Endometrium (tissue), 2 donors: Measurements from ENCODE around the gene VTCN1.
A peak's percentile ranks its signal among the peaks of the same experiment; 100 is the strongest.
"Not testable (repeated sequence)": the region's sequence is repeated elsewhere in the genome, so short reads cannot be mapped to it uniquely, and the experiment has no call there.

Experiments
- FAIRE-seq: peaks from 2 replicates; lab custom pipeline; 2012; peaks lifted over from hg19 to GRCh38; lab: Jason Lieb, UNC
- donor health status: control.
- donor health status: control.

The VTCN1 gene

DNA sequence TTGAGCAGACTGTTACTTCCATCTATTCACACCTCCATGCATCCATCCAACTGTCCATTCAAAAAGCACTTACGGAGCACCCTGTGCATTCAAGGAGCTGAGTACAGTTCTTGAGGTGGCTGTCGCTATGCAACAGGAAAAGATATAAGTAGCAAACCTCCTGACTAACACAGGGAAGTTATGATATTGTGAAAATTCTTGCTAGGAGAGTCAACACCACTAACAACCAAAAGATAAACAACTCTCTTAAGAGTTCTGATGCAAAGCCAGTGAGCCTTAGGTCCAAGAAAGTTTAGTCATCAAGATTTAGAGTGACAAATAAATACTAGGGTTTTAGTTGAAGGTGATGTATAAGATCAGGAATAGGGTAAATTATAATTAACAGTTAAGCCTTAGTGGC is 44.7 kb downstream of the VTCN1 start:
- no peak for FAIRE-seq

DNA sequence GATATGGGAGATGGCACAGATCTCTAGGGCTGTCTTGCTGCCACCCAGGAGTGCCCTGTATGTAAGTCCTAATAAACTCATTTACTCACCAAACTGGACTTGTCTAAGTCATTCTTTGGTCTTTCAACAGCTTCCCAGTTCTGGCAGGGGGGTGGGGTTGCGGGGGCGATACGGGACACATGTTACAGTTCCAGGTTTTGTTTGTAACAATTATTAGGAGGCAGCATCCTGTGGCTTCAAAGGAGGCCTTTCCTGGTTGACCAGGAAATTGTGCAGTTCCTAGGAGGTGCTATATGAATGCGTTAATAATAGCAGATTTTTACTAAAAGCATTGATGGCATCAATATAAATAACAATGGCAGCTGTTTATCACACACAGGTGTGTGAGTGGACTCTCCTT is 46.5 kb downstream of the VTCN1 start:
- FAIRE-seq, result no peak

DNA sequence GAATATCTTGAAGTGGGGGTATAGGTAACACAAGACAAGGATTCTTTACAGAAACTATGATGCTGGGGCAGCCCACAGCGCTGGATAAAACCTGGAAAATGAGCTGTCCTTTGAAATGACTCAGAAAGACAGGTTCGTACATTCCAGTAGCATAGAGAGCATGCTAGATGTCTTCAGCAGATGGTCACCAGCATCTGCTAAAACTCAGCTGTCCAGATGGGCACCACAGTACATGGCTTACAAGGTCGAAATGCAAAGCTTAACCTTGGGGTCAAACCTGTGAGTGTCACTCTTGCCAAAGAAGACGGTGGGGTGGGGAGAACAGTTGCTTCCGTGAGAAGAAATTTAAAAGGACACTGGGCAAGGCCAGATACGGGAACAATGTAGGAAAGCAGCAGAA is 47.9 kb downstream of the VTCN1 start:
- no peak for FAIRE-seq

DNA sequence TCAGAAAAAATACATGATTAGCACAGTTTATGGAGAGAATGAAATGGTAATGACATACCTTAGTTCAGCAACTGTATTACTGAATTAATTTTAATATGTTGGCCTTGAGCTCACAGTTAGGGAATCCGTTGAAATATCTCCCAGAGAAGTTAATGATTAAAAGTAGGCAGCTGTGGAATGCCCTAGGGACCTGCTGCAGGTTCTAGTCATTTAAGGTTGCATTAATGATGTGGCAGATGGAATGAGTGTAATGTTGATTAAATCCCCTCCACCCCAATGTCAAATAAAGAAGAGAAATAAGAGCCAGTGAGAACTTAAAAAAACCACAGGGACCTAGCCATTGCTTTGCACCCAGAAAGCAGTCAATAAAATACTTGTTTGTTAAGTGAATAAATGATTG is 48.8 kb downstream of the VTCN1 start:
- no peak for FAIRE-seq

DNA sequence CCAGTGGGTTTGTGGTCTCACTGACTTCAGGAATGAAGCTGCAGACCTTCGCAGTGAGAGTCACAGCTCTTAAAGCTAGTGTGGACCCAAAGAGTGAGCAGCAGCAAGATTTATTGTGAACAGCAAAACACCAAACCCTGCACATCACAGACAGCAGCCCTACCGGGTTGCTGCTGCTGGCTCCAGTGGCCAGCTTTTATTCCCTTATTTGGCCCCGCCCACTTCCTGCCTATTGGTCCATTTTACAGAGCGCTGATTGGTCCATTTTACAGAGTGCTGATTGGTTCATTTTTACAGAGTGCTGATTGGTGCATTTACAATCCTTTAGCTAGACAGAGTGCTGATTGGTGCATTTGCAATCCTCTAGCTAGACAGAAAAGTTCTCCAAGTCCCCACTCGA is 59.4 kb downstream of the VTCN1 start:
- FAIRE-seq, result not testable (repeated sequence)

DNA sequence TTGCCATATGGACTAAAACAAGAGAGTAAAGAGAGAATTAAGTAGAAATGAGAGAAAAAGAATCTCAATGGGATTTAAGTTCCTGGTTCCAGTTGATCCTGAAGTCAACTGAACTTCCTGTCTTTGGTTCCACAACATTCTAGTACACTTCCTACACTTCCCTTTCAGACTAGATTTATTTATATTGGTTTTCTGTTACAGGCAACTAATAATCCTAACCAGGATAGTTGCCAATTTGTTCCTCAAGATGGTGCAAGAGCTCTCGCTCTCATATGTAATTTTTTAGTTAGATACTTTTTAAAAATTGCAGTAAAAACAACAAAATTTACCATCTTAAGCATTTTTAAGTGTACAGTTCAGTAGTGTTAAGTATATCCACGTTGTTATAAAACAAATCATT is 60.4 kb downstream of the VTCN1 start:
- FAIRE-seq, result no peak

DNA sequence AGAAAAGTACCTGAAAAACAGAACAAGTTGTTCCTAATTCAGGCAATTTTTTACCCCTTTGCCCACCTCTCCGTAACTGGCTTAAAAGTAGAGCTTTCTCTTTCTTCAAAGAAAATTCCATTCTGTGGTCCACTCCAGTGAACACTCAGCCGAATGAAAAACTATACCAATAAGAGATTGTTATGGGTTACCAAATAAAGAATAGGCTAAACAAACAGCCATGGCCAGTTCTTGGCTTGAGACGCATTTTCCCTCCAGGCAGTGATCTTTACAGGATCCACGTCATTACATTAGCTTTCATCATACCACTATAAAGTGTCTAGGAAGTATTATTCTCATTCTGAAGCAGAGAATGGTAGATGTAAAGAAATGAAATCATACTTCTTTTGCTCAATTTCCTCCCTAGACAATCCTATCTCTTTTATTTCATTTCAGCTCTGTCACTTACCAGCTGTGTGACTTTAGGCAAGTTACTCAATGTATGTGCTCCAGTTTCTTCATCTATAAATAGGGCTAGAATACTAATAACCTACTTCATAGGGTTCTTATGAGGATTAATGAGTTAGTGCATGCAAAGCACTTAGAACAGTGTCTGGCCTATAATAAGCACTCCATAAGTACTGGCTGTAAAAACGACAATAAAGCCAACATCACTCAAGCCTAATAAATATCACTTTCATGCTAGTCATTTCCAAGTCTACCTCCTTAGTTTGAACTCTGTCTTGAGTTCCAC is 62.7 kb downstream of the VTCN1 start:
- no peak for FAIRE-seq

DNA sequence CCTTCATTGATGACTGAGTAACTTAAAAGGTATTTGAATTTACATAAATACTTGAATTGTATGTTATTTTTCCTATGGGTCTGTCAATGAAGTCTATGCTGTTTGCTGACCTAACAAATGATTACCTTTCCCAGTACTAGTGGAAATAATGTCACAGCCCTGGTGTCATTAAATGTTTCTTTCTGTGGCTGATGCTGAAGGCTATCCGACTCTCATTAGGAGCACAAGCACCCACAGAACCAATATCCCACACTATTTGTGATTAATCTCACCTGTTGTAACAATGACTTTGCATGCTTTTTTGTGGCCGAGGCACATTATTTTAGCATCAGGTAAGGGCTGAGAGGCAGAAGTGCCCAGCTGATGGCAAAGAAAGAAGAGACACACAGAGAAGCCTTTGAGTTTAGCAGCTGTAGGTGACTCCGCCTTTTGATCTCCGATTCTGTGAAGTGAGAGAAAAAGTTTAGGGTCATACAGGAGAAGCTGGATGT is 63.3 kb downstream of the VTCN1 start:
- FAIRE-seq, result no peak

DNA sequence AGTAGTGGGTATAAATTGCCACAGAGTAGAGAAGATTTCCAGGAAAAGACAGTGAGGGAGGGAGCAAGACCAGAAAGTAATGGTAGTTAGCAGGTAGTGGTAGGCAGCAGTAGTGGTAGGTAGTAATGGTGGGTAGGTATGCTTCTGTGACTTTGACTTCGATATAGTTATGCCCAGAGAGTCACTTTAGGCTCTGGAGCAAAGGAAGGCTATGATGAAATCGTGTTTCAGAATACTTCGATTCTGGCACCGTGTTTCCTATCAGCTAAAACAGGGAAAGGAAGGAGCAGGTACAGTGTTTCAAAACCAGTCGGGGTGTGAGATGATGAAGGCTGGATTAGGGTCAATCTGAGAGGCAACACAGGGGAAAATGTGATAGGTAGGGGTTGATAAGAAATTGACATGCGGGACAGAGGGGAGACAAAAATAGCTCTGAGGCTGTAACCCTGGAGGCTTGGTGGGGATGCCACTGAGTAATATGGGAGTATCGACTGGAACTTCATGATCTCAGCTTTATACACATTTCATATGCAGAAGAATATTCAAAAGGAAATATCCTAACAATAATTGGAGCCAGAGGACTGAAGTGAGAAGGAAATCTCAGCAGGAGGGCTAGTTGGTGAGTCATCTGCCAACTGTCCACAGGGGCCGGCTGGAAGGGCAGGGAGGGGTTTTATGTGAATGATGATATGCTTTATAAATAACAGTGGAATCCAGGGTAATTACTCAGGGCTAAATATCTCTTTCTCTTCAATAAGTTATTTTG is 64.0 kb downstream of the VTCN1 start:
- FAIRE-seq, result no peak

DNA sequence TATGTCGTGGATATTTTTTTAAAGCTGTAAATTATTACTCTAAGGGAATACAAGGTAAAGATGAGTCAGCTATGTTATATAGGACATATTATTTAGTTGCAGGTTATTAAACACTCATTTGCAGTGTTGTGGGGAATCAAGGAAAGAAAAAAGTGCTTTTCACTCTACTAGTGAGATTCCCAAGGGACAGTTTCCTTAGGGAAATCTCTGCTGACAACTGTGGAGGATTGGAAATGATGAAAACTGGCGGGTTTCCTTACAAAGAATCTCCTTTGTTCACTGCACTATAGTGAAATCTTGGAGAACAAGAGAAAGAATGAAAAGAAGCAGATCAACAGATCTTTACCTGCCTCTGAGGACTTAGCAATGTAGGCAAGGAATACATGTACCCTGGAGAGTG is 64.7 kb downstream of the VTCN1 start:
- no peak for FAIRE-seq

DNA sequence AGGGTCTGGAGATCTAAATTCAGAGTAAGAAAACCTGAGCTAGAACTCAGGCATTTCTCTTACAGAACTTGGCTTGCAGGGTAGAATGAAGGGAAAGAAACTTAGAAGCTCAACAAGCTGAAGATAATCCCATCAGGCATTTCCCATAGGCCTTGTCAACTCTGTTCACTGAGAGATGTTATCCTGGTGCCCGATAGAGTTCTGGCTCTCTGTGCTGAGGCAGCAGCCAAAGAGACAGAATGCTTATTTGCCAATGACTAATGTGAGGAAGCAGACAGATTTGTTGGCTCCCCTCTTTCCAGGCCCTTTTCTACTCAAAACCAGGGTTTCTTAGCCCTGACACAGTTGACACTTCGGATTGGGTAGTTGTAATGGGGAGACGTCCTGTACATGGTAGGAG is 66.9 kb downstream of the VTCN1 start:
- no peak for FAIRE-seq

DNA sequence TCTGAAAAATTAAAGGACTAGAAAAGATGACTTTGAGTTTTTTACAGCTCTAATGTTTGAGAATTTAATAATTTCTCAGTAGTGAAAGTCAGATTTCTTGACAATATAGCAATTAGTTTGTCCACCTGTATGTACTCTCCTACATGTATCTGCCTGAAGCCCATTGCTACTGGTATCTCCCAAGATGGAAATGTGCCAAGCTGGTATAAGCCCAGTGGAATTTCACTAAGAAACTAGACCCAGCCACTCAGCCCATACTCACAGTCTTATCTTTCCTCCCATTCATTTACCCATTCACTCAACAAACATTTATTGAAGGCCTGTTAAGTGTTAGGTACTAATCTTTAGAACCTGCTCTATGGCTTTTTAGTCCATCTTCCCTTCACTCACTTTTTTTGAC is 67.6 kb downstream of the VTCN1 start:
- FAIRE-seq, result no peak

DNA sequence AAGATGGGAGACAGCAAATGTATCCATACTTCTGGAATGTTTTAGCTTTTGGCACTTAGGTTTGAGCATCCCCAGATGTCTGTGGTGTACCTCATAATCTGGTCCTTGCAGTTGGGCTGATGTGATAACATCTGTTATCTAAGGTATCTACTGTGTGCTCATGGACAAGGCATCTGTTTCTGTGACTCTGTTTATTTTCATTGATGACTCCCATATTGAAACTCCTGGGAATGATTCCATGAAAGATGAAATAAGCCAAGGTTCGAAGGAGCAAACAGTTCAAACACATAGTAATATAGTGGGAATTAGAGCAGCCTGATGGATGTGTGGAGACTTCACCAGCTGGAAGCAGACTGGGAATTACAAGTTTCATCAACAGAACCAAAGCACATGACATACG is 68.5 kb downstream of the VTCN1 start:
- FAIRE-seq, result no peak

DNA sequence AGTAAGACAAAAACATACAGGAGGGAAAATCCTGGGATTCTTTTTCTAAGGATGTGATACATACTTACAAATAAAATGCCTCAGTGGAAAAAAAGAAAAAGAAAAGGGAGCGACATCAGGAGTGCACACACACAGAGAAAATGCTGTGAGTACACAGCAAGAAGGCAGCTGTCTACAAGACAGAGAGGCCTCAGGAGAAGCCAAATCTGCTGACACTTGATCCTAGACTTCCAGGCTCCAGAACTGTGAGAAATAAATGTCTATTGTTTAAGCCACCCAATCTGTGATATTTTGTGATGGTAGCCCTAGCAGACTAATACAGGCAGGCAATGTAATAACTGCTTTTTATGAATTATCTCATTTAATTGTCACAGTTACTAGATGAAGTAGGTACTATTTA is 72.2 kb downstream of the VTCN1 start:
- no peak for FAIRE-seq

DNA sequence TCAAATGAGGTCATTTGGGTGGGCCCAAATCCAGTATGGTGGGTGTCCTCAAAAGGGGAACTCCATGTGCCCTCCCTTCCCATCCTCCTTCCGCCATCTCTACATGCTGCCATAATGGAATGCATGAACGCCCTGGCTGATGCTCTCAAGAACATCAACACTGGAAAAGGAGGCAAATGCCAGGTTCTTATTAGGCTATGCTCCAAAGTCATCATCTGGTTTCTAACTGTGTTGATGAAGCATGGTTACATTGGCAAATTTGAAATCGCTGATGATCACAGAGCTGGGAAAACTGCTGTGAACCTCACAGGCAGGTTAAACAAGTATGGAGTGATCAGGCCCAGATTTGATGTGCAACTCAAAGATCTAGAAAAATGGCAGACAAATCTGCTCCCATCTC is 72.6 kb downstream of the VTCN1 start:
- FAIRE-seq, result no peak

DNA sequence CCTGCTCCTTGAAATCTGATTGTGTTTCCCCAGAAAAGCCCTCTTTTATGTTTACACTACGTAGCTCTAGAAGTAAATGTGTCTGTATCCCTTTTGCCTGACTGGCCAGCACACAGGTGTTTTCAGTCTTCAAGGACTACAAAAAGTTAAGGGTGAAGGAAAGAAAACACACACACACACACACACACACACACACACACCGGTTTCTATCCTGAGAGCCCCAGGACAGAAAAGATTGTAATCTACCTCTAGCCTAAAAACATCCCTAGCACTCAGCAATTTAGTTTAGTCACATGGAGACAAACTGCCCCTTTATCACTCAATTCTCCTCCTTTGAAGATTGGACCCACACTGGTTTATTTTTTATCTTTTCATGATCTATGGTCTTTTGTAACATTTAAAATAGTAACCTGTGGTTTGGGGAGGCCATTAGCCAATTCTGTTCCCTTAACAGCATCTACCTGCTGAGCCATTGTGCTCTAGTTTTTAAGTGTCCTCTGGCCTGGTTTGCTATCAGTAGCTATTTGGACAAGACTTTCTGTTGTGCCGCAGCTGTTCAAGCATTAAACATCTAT is 73.4 kb downstream of the VTCN1 start:
- FAIRE-seq, result no peak

DNA sequence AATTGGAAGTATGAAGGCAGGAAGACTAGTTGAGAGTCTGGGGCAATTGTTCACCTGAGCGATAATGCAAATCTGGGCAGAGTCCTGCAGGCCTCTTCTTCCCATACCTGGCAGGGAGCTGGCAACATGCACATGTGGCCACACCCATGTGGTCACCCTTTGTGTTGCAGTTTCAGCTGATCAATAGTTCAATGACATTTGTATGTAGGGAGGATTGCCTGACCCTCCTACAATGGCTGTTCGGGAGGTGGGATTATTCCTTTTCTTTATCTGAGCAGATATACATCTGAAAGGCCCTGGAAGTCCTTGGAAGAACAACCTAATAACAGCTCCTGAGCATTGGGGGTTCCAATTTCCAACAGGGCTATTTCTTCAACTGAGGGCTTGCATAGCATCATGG is 74.0 kb downstream of the VTCN1 start:
- FAIRE-seq, result no peak

DNA sequence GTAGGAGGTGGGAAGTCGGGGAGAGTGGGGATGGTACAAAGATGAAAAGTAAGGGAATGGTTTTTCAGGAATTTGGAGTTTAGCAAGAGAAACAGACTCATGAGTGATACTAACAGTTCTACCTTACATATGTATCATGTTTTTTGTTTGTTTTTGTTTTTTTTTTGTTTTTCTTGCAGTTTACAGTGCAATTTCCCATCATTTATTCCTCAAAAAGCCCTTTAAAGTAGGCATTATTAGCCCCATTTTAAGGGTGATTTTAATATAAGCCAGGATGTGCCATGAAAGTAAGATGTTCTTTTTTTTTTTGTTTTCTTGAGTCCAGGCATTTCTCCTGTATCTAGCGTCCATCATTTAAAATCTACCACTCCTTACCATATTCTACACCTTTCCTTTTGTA is 75.4 kb downstream of the VTCN1 start:
- no peak for FAIRE-seq

DNA sequence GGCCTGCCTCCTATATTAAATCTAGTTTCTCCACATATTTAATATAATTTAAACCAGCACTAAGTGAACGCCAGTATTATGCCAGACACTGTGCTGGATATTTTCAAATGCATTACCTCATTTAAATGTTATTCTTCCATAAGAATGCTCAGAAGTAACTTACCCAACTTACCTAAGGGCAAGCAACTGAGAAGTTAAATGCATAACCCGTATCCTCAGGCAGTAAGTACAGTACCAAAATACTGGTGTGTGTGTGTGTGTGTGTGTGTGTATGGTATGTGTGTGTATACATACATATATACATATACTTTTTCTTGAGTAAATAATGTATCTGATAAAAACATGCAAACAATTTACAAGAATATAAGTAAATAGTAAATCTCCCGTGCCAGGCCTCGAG is 80.2 kb downstream of the VTCN1 start:
- no peak for FAIRE-seq

DNA sequence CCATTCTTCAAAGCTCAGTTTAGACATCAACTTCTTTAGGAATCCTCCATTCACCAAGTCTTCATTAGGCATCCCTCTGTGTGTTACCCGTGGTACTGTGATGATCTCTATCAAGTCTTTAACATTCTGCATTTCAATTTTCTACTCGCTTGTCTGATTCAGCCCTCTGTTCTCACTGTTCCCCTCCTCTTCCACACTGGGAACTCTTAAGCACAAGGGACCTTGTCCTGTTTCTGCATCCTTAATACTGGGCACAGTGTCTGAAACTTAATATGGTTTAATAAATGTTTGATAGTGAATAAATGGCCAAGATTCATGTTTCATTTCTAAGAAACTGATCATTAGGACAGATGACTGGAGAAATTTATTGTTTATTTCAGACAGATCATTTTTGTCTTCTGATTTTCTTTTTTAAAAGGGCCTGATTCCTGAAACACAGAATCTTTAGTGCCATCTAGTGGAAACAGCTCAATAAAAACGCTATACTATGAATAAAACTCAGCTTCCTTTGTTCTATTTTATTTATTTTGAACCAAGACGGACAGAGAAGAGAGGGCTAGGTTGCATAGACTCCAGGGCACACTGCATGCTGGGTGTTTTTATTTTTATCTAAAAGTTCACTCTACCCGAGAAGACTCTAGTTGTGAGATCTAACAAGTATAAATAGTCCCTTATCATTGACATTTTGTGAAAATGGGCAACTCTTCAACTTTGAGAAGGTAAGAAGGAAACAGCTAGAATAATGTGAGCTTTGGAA is 82.2 kb downstream of the VTCN1 start:
- peak; percentile 76 for FAIRE-seq

DNA sequence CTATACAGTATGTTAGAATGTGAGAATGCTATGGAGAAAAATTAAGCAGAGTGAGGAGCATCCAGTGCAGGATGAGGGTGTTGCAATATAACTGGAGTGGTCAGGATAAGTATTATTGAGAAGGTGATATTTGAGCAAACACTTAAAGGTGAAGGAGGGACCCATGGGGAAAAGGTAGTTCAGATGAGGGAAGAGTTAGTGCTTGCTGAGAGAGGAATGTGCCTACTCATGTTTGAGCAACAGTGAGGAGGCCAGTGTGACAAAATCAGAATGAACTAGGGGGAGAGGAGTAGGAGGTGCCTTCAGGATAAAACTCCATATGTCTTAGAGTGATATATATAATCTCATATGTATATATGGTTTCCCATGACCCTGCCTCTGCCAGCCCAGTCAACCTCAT is 82.9 kb downstream of the VTCN1 start:
- no peak for FAIRE-seq

DNA sequence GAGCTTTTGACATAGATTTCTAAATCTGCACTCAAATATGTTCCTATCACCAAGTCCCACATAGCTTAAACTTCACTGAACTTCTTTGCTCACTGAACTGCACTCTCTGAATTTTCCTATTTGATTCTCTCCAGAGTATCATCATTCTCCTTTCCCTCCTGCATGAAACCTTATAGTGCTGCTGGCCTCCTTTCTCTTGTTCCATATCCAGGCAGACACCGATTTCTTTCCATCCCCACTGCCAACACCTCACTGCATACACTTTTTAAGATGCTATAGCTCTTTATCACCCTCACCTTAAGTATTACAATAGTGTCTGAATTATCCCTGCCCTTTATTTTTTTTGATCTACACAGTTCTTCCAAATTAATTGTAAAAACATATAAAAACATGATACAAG is 86.1 kb downstream of the VTCN1 start:
- FAIRE-seq, result no peak

DNA sequence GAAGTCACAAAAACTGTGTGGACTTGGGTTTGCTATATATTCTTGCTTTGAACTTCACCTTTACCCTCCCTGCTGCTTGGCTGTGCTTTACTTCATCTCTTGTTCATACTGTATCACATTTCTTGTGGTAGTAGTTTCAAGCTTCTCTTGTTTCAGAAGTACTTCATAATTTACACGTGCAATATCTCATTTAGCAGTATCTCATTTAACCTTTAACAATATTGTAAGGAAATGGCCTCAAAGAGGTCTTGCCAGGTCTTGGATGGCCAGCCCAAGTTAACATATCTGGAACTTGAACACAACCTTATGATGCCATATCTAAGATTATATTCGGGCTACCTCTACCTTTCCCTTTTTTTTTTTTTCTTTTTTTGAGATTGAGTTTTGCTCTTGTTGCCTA is 87.5 kb downstream of the VTCN1 start:
- FAIRE-seq, result no peak
